ENCODE measurements around the gene GPR162.
"Not testable (repeated sequence)": the region's sequence is repeated elsewhere in the genome, so short reads cannot be mapped to it uniquely, and the experiment has no call there.

Gene GPR162

GRCh38 chr12:6873094-6874014 lies 51.7 kb downstream of the GPR162 start, which contains the start of gene SPSB2:
SPSB2 (minus strand) TSS chr12:6873303; CDS start chr12:6872901, 402 bp downstream.
- peak; percentile 97 to 100 for DNase-seq (ENCODE audit: low read depth in 2 of 2)

- DNase-seq (ENCODE audit: low read depth in 2 of 2): not testable (repeated sequence)
Observed at GRCh38 chr12:6874015-6874368, 52.4 kb downstream of the GPR162 start.
